Heart right ventricle (tissue), 16 donors: ENCODE measurements around the gene SLC9C2. TPM values are rescaled to one million over a fixed set of nuclear protein-coding genes. Genes with fewer than 3 reads are reported as not detected.
"Not testable (repeated sequence)": the region's sequence is repeated elsewhere in the genome, so short reads cannot be mapped to it uniquely, and the experiment has no call there.

ENCODE experiments used
- ATAC-seq, 8 donors: fragments of 200-7000 bp; cut with Tn5 transposase; one replicate each; pipeline ENCODE4 v1.9.1; 2020; ENCODE audit warnings: mild to moderate bottlenecking in 8 of 8, moderate library complexity in 8 of 8, moderate number of reproducible peaks in 1 of 8
- DNase-seq, 2 donors: peaks; one replicate each; pipeline ENCODE4 v3.0.0-alpha.2; 2020
- H3K27ac ChIP-seq, 10 donors: fragments of 200-600 bp; sonication (generic) in 2 of 10; one replicate each; pipeline versions ENCODE4 v1.5.0 to v1.8.0; 2020 to 2022; ENCODE audit warnings: mild to moderate bottlenecking in 3 of 10
- H3K27me3 ChIP-seq, 7 donors: fragments of 200-600 bp; one replicate each; pipeline ENCODE4 v1.8.0; 2021 to 2022; ENCODE audit warnings: mild to moderate bottlenecking in 2 of 7
- H3K36me3 ChIP-seq, 9 donors: fragments of 200-600 bp; sonication (generic) in 1 of 9; one replicate each; pipeline versions ENCODE4 v1.5.0 to v1.8.0; 2020 to 2022; ENCODE audit warnings: mild to moderate bottlenecking in 2 of 9
- H3K4me1 ChIP-seq, 9 donors: fragments of 200-600 bp; sonication (generic) in 1 of 9; one replicate each; pipeline versions ENCODE4 v1.5.0 to v1.8.0; 2020 to 2022; ENCODE audit warnings: mild to moderate bottlenecking in 4 of 9
- H3K4me3 ChIP-seq, 10 donors: fragments of 200-600 bp; sonication (generic) in 2 of 10; one replicate each; pipeline versions ENCODE4 v1.5.0 to v1.8.0; 2020 to 2022; ENCODE audit warnings: mild to moderate bottlenecking in 7 of 10, moderate library complexity in 2 of 10
- H3K9me3 ChIP-seq, 11 donors: fragments of 200-600 bp in 10 of 11; sonication (generic) in 2 of 11; one replicate each; pipeline versions ENCODE4 v1.5.0 to v1.8.0; 2013 to 2022; ENCODE audit warnings: mild to moderate bottlenecking in 2 of 11, control low read depth in 1 of 11, moderate library complexity in 1 of 11
- CTCF ChIP-seq, 9 donors: fragments of 200-600 bp; sonication (generic) in 2 of 9; IDR thresholded peaks; one replicate each; pipeline versions ENCODE4 v1.5.0 to v1.8.0; 2021 to 2022; ENCODE audit warnings: antibody characterized with exemption in 9 of 9, mild to moderate bottlenecking in 5 of 9, moderate library complexity in 1 of 9
- WGBS, 2 donors: extraction: QIAGEN DNeasy Blood & Tissue Kit; methylation state at CpG; one replicate each; pipeline ENCODE4 v1.1.7; 2013; ENCODE audit warnings: inconsistent platforms in 1 of 2; 5-methylcytosine and 5-hydroxymethylcytosine counted together
- intact Hi-C, 10 donors: fragments of 100-400 bp; cut with DNase I; formaldehyde crosslinking; loops; one replicate each; pipeline versions ENCODE4 v1.11.1 to v1.14.2; 2022
- polyA plus RNA-seq, 2 donors: library from polyadenylated mRNA; stranded (reverse); fragments of 200-250 nt; gene quantifications; one replicate each; pipeline ENCODE4 v1.2.3, GENCODE V29; 2013
- total RNA-seq, 10 donors: library from RNA; stranded (reverse); fragmentation: NEBNext Ultra II Directional in 3 of 10; extraction: Animal tissue kit (Norgen Biotek cat#: 25700) in 3 of 10; gene quantifications; one replicate each; pipeline versions ENCODE4 v1.2.1 to v1.2.4, GENCODE V29; 2021 to 2023
- donor health status: Arrhythmogenic right ventricular cardiomyopathy.
- donor health status: ischemic (EF 13 %, LVEDD 7.1; RV severe dilation, severe dysfunction).
- donor health status: healthy with polysubstance abuse.
- donor health status: DM: no; HTN: yes; CAD: no.
- donor health status: DM: no; HTN: no; CAD: no.
- donor health status: ischemic (EF 25% LVEDD 6.9; RV normal size, moderate dysfunction).
- donor health status: ischemic (EF 25% LVEDD 5.7; RV mildly dilated, moderate dysfunction).
- donor health status: healthy.
- donor health status: DM: yes; HTN: yes; CAD: no.
- donor health status: Ischemic cardiomyopathy.
- donor health status: ischemic (EF 35%, LVEDD 5.7; RV mildly dilated, moderate dysfunction).
- donor health status: nonischemic (EF 11% LVEDD 7.7; RV severe dilation, severe dysfunction).
- donor health status: DM: yes; HTN: yes; CAD: no.
- donor health status: PGD.
- donor health status: ischemic (EF 29% LVEDD 5.4; RV normal size, mild dysfunction).
- donor health status: nonischemic (EF 23%, LVEDD 6.1; RV moderate dilation, normal function).

SLC9C2 gene
- total and polyA plus RNA-seq, 12 donors, result 0.04 to 2.0 (median 0.43) TPM; not detected in 7

DNA sequence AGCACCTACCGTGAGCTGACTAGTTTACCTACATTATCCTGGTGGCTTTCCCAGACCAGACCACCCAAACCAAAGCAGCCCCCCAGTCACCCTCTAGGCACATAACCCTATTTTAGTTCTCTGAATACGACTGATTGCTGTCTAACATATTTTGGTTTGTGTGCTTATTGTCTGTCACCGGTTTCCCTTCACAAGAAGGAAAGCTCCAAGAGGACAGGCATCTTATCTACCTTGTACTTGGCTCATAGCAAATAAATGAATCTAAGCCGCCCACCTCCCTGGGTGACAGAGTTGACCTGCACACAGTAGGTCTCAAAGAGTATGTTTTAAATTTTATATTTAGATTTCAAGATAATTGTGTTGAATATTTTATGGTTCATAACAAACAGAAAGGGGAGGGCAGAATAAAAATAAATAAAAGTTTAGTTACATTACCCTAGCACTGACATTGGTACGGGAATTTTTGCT, 126.6 kb downstream of the SLC9C2 start:
- WGBS, 2 donors, result 25 to 35% methylated on average over 5 of the region's 5 CpGs
- Histone ChIP-seq H3K4me3 (peak overlapping the region; percentile 51 to 95 (median 86)), H3K27ac (peak overlapping the region; percentile 64 to 96 (median 90)), H3K9me3 (peaks cover 0 to 4% (median 0%) of the 10 kb centered on the region in 11 donors), H3K27me3 (no peaks in the 10 kb centered on the region), H3K36me3 (peaks cover 0 to 20% (median under 1%) of the 10 kb centered on the region in 9 donors), H3K4me1 (peaks cover 4 to 70% (median 41%) of the 10 kb centered on the region in 9 donors)
- intact Hi-C loops, result loop anchor here in 7 of 10 donors (2.0 to 10.0 kb wide), 5 partner anchors 44 to 549 kb away; partner anchors contain the start of genes CENPL (in 3 of the 7), DARS2 (in 3 of the 7) and RC3H1 (in 1 of the 7)
- no peak for ATAC-seq
- TF ChIP-seq CTCF (IDR thresholded peaks at IDR 0.05), result no peak
- DNase-seq, result no peak

DNA sequence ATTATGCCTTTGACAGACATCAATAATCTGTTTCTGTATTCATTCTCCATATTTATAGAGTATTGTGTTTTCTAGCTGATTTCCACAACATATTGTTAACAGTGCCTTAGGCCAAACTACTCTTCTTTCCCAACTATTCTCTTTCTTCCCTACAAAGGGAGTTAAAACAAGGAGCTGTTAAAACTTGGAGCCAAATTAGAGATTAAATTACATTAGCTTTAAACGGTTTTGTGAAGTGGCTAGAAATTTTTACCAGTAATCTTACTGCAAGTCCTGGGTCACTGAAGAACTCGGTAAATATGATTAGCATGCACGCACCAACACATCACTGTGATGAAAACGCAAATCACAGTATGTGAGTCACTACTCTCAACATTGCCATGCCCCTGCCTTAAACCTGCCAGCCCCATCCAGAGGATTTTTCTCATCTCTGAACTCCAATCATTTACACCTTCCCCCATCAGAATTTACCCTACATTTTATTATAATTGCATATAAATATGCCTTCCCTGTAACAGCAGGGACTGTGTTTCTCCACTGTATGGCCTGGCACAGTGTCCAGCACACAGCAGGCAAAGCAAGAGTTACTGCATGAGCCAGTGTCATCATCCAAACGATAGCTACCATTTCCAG, 127.2 kb downstream of the SLC9C2 start:
- DNase-seq, result no peak
- peaks cover 4 to 65% (median 37%) of the 10 kb centered on the region in 9 donors for H3K4me1 ChIP-seq
- H3K4me3 ChIP-seq, result peak overlapping the region in 9 of 10 donors; percentile 51 to 95 (median 86)
- intact Hi-C loops, result loop anchor here in 7 of 10 donors (2.0 to 10.0 kb wide), 5 partner anchors 43 to 549 kb away; partner anchors contain the start of genes CENPL (in 3 of the 7), DARS2 (in 3 of the 7) and RC3H1 (in 1 of the 7)
- no peaks in the 10 kb centered on the region for H3K27me3 ChIP-seq
- peaks cover 0 to 14% (median 0%) of the 10 kb centered on the region in 9 donors for H3K36me3 ChIP-seq
- peaks cover 0 to 10% (median 2%) of the 10 kb centered on the region in 11 donors for H3K9me3 ChIP-seq
- no peak for ATAC-seq
- WGBS, 2 donors, result 28 to 38% methylated on average over 5 of the region's 5 CpGs
- H3K27ac ChIP-seq, result peak overlapping the region in 9 of 10 donors; percentile 83 to 96 (median 91)
- TF ChIP-seq CTCF (IDR thresholded peaks at IDR 0.05), result no peak

GRCh38 chr1:173474780-173475421, 128.0 kb downstream of the SLC9C2 start:
- Histone ChIP-seq H3K4me1 (peaks cover 4 to 57% (median 34%) of the 10 kb centered on the region in 9 donors), H3K9me3 (peaks cover 0 to 18% (median 5%) of the 10 kb centered on the region in 11 donors), H3K4me3 (peak overlapping the region in 4 of 10 donors; percentile 85 to 95 (median 90)), H3K27ac (peak overlapping the region in 4 of 10 donors; percentile 14 to 96 (median 89))
- intact Hi-C loops, result loop anchor here in 3 of 10 donors (5.0 to 10.0 kb wide), 3 partner anchors 43 to 550 kb away; partner anchors contain the start of genes CENPL (in 2 of the 3), DARS2 (in 2 of the 3) and RC3H1 (in 1 of the 3)
- not testable (repeated sequence) for H3K36me3 ChIP-seq, H3K27me3 ChIP-seq, DNase-seq, ATAC-seq
- 62 to 65% methylated on average over 17 of the region's 17 CpGs for WGBS, 2 donors

DNA sequence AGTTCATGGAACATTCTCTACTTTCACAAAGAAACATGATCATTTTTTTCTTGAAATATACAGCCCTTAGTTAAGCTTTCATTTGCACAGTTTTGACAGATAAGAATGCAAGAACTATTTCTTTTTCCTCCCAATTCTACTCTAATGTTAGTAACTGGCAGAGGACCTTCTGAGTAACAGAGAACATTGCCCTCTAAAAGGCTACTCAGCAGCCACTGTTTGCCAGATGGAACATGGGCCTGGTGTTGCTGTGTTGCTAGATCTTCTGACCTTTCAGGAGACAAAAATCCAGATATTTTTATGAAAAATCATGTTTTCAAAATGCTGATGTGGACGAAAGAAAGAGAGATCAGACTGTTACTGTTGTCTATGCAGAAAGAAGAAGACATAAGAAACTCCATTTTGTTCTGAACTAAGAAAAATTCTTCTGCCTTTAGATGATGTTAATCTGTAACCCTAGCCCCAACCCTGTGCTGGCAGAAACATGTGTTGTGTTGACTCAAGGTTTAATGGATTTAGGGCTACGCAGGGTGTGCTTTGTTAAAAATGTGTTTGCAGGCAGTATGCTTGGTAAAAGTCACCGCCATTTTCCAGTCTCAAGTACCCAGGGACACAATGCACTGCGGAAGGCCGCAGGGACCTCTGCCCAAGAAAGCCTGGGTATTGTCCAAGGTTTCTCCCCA, 128.6 kb downstream of the SLC9C2 start:
- WGBS, 2 donors, result 86 to 94% methylated on average over 5 of the region's 5 CpGs

More for the DNA sequence above, 128.6 kb downstream of the SLC9C2 start:
- no peak for DNase-seq
- TF ChIP-seq CTCF (IDR thresholded peaks at IDR 0.05), result no peak
- Histone ChIP-seq H3K27ac (peak overlapping the region in 1 of 10 donors; percentile 96), H3K36me3 (no peaks in the 10 kb centered on the region), H3K4me3 (no peak overlapping the region), H3K9me3 (peaks cover 0 to 21% (median 5%) of the 10 kb centered on the region in 11 donors), H3K27me3 (no peaks in the 10 kb centered on the region), H3K4me1 (peaks cover 4 to 50% (median 28%) of the 10 kb centered on the region in 9 donors)
- intact Hi-C loops, result loop anchor here in 1 of 10 donors (10.0 kb wide), 1 partner anchor 551 kb away; the partner anchor contains the start of gene RC3H1
- no peak for ATAC-seq
